ENCODE measurements around the gene ITFG1.
"Not testable (repeated sequence)": the region's sequence is repeated elsewhere in the genome, so short reads cannot be mapped to it uniquely, and the experiment has no call there.

ITFG1 gene

DNA sequence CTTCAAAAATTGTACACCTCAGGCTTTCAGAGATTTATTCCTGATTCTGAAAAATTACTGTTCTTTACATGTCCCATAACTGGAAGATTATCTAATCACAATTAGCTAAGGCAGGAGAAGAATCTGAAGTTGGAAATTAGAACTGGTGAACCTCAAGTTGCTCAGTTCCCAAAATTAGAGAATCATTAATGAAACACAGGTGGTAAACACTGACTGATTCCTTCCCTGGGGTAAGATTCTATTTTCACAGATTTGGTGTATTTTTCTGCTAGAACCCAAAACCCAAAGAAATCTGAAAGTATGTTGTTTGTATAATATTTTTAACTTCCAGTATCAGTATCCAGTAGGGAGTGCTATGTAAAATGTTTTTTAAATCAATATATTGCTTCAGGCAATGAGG, 26.0 kb upstream of the ITFG1 start:
- TF ChIP-seq POLR2A (IDR thresholded peaks at IDR 0.05; ENCODE audit: low read length) (no peak), GATA1 (IDR thresholded peaks at IDR 0.05; ENCODE audit: low read depth, low read length) (no peak)

DNA sequence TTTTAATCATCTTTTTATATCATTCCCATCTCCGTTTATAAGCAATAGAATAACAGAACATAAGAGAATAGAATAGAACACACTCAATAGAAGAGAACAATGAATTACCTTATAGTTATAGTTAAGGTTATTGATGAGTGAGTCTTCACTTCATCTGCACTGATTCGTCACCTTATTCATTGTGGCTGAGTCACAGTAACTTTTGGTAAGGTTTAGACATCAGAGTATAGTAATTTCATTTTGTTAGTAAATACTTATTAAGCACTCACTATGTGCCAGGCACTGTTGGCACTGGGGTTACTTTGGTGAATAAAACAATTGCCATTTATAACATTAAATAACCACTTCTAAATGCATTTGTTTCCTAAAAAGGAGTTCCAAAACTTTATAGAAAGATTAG, 22.8 kb upstream of the ITFG1 start:
- no peak for DNase-seq
- TF ChIP-seq POLR2A (IDR thresholded peaks at IDR 0.05; ENCODE audit: low read length): no peak
- no peak for TF ChIP-seq GATA1 (IDR thresholded peaks at IDR 0.05; ENCODE audit: low read depth, low read length)

More for the DNA sequence above, 26.0 kb upstream of the ITFG1 start:
- no peak for DNase-seq

DNA sequence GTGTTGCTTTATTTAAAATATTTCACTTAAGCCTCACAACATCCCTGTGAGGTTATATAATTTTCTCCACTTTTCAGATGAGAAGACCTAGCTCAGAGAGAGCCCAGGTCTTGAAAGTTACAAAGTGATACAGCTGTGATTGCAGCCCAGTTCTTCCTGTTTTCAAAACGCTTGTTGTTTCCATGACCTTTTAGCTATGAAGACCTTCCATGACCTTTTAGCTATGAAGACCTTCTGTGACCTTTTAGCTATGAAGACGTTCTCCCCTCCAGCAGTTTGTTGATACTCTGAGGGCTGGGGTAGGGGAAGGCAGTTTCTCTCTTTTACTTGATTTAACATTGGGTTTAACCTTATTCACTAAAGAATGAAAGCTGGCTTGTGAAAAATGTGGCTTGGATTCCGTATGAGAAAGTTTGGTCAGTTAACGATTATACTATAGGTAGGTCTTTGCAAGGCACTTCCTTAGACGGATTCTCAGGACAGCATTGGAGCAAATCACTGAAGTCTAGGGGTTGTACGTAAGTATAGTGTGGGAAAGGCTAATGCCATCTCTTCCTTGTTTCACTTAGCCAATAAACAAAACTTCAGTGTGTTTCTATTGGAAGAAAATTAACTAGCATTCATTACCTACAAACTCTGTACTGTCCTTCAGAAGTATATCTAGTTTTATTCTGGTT, 21.0 kb upstream of the ITFG1 start:
- TF ChIP-seq POLR2A (IDR thresholded peaks at IDR 0.05; ENCODE audit: low read length) (no peak), GATA1 (IDR thresholded peaks at IDR 0.05; ENCODE audit: low read depth, low read length) (no peak)
- DNase-seq: no peak

DNA sequence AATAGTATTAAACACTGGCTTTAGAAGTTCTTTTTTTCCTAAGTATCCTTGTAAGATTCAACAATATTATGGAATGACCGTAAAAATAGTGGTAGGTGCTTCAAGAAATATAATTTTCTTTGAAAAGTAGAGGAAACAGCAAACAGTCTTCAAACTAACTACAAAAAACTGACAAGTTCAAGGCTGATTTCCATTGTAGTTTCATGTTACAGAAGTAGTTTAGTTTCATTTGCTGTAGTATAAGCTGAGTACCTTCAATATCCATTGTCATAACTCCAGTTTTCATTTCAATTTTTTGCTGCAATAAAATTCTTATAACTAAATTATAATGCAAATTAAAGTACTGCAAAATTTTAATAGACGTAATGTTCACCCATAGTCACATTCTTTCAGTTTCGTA, 19.5 kb upstream of the ITFG1 start:
- TF ChIP-seq POLR2A (IDR thresholded peaks at IDR 0.05; ENCODE audit: low read length): no peak
- no peak for TF ChIP-seq GATA1 (IDR thresholded peaks at IDR 0.05; ENCODE audit: low read depth, low read length)
- DNase-seq: no peak

DNA sequence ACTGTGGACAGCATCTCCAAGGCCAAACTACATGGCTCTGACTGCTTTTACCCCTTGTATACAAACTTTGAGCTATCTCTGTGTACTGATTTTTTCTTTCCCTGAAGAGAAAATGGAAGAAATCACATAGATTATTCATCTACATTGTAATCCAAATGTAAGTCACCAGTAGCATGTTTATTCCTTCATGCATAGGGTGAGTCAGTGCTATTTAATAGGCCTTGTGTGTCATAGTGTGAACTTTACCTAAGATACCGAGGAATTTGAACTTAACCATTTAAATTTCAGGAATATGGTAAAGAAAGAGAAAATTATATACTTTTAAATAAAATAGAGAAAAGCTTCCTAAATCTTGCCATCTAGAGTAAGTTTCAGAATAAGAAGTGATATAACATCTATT, 16.8 kb upstream of the ITFG1 start:
- DNase-seq: no peak
- TF ChIP-seq POLR2A (IDR thresholded peaks at IDR 0.05; ENCODE audit: low read length) (no peak), GATA1 (IDR thresholded peaks at IDR 0.05; ENCODE audit: low read depth, low read length) (no peak)

DNA sequence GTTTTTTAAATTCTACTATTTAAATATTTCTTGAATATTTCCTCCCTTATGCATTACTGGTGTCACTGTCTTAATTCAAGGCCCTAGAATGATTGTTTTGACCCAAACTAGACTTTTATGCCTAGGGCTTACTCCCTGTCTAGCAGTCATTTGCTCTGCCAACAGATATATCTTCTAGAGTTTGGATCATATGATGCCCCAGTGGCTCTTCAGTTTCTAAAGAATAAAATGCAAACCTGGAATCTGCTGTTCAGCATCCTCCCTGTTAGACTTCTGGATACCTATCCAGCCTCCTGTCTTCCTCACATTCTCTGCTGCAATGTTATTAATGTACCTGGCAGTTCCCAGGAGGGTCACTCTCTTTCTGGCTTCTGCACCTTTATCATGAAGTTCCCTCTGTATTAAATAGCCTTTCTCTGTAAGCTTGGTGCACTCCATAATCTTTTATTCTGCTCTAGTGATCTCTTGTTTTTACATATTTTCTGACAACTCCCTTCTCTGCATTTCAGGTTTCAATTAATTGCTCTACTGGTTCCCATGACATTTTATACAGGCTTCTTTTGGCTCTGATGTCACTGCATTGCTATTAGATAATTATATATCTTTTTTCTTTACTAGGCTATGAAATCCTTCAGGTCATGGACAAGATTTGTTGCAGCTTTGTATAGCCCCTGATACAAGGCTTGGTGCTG, 15.9 kb upstream of the ITFG1 start:
- TF ChIP-seq GATA1 (IDR thresholded peaks at IDR 0.05; ENCODE audit: low read depth, low read length): no peak
- no peak for TF ChIP-seq POLR2A (IDR thresholded peaks at IDR 0.05; ENCODE audit: low read length)
- DNase-seq: no peak

DNA sequence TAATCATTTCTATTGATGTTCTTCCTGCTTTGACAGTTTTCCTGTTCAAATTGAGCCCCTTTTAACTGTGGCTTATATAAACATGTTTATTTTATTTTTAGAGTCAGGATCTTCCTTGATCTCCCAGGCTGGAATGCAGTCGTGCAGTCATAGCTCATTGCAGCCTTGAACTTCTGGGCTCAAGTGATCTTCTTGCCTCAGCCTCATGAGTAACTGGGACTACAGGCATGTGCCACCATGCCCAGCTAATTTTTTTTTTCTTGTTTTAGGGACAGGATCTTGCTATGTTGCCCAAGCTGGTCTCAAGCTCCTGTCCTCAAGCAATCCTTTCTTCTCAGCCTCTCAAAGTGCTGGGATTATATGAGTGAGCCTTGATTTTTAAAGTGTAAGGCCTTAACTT, 14.9 kb upstream of the ITFG1 start:
- TF ChIP-seq GATA1 (IDR thresholded peaks at IDR 0.05; ENCODE audit: low read depth, low read length): no peak
- no peak for TF ChIP-seq POLR2A (IDR thresholded peaks at IDR 0.05; ENCODE audit: low read length)

DNA sequence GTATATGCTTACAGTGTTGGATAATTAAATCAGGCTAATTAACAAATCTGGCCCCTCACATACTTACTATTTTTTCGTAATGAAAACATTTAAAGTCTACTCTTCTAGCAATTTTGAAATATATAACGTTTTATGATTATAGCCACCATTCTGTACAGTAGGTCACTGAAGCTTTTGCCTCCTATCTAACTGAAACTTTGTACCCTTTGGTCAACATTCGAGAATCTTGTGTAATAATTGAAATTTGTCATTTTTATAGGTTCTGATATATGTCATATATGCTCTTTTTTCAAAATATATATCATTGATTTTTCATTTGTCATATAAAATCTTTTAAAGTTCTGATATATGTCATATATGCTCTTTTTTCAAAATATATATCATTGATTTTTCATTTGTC, 12.9 kb upstream of the ITFG1 start:
- TF ChIP-seq POLR2A (IDR thresholded peaks at IDR 0.05; ENCODE audit: low read length): no peak
- no peak for DNase-seq

More for the DNA sequence above, 14.9 kb upstream of the ITFG1 start:
- DNase-seq: no peak

DNA sequence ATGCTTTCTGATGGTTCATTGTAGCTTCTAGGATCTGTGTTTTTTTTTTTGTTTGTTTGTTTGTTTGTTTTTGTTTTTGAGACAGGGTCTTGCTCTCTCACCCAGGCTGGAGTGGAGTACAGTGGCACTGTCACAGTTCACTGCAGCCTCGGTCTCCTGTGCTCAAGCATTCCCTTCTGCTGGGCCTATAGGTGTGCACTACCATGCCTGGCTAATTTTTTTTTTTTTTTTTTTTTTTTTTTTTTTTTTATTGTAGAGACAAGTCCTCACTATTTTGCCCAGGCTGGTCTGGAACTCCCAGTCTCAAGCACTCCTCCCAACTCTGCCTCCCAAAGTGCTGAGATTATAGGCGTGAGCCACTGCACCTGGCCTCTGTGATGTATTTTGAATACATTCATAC, 12.1 kb upstream of the ITFG1 start:
- not testable (repeated sequence) for DNase-seq

DNA sequence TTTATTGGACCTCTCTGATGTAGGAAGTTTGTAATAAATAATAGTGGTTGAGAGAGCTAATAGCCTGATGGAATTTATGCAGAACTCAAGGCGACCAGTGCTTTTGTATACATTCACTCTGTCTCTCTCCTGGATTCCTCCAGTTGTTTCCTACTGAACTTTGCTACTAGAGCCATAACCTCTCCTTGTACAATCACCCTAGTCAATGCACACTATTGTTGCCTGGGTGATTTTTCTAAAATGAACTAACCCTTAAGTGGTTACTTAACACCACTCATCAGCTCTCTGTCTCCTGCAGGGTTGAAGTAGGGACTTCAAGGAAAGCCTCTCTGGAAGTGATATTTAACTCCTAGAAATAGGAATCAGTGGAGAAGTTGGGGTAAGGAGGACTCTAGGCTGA, 9.9 kb upstream of the ITFG1 start:
- TF ChIP-seq POLR2A (IDR thresholded peaks at IDR 0.05; ENCODE audit: low read length) (no peak), GATA1 (IDR thresholded peaks at IDR 0.05; ENCODE audit: low read depth, low read length) (no peak)
- DNase-seq: no peak

DNA sequence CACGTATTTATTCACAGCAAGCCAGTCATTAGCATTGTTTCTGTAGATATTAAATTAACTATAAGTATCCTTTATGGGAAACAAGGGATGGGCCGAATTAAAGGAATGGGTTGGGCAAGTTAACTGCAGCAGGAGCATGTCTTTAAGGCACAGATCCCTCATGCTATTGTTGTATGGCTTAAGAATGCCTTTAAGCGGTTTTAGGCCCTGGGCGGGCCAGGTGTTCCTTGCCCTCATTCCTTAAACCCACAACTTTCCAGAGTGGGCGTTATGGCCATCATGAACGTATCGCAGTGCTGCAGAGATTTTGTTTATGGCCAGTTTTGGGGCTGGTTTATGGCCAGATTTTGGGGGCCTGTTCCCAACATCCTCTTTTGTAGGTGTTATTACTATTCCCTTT, 9.3 kb upstream of the ITFG1 start:
- no peak for DNase-seq
- TF ChIP-seq GATA1 (IDR thresholded peaks at IDR 0.05; ENCODE audit: low read depth, low read length) (no peak), POLR2A (IDR thresholded peaks at IDR 0.05; ENCODE audit: low read length) (no peak)

DNA sequence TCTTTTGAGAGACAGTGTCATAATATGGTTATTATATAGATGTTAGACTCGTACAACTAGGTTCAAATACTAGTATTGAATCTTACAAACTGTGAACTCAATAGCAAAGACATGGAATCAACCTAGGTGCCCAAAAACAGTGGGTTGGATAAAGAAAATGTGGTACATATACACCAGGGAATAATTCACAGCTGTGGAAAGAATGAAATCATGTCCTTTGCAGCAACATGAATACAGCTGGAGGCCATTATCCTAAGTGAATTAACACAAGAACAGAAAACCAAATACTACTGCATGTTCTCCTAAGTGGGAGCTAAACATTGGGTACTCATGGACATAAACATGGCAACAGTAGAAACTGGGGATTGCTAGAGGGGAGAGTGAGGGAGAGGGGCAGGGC, 8.4 kb upstream of the ITFG1 start:
- no peak for TF ChIP-seq GATA1 (IDR thresholded peaks at IDR 0.05; ENCODE audit: low read depth, low read length)
- no peak for TF ChIP-seq POLR2A (IDR thresholded peaks at IDR 0.05; ENCODE audit: low read length)
- no peak for DNase-seq

DNA sequence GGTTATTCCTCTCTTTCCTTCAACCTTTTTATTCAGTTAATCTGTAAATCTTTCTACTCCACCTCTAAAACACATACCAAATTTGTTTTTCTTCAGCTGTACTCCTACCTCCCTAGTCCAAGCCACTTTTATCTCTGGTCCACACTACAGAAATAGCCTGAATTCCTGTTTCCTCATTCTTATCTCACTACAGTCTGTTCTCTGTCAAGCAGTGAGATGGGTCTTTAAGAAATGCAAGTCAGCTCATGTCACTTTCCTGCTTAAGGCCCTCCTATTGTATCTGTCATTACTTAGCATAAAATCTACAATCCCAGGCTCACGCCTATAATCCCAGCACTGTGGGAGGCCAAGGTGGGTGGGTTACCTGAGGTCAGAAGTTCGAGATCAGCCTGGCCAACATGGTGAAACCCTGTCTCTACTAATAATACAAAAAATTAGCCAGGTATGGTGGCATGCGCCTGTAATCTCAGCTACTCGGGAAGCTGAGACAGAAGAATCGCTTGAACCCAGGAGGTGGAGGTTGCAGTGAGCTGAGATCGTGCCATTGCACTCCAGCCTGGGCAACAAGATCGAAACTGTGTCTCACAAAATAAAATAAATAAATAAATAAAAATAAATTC, 7.3 kb upstream of the ITFG1 start:
- DNase-seq: peak; percentile 88 to 93

DNA sequence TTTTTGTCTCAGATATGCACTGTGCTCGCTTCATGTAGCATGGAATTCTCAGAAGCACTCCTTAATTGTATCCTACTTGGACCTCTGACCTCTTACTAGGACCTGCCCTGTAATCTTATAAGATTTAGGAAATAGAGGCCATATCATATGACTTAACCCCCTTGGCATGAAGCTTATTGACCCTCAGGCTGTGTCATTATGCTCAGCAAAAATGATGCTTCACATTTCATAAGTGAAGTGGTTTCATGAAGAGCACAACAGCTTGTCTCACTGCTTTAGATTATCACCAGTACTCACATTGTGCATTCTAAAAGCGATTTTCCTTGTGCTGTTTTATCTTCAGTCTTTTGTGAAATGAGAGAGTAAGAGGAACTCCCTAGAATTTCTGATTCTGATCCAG, 6.6 kb upstream of the ITFG1 start:
- peak; percentile 66 to 72 for DNase-seq
- TF ChIP-seq POLR2A (IDR thresholded peaks at IDR 0.05; ENCODE audit: low read length) (no peak), GATA1 (IDR thresholded peaks at IDR 0.05; ENCODE audit: low read depth, low read length) (no peak)

Data from erythroblast (primary cell).